ENCODE measurements around the gene SRBD1. TPM values are rescaled to one million over a fixed set of nuclear protein-coding genes. Genes with fewer than 3 reads are reported as not detected.

The SRBD1 gene
- total and polyA plus RNA-seq, 2 of the 8 experiments (the other 6 are each of a cell fraction or from before 2014, with no cell fraction given): 4.6 to 20.0 TPM

DNA sequence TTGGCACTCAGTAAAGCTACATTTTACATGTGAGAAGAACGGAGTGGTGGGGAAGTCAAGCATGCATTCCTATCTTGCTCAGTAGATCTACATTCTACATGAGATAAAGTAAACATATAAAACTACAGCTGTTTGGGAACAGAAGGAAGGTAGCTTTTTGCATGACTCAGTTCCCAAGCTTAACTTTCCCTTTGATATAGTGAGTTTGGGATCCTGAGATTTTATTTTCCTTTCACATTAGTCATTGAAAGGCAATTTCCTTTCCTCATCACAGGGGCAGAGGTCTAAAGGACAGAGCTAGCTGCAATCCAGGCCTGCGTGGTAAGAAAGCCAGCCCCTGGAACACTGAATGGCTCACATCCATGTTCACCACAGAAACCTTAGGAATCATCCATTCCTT, 257.2 kb downstream of the SRBD1 start:
- no peaks in the 10 kb centered on the region for H3K79me2 ChIP-seq (ENCODE audit: control insufficient read depth in 1 of 2, insufficient read depth in 2 of 2, low read length in 2 of 2)
- WGBS, 2 experiments (ENCODE audit: extremely low coverage in 1 of 2, insufficient coverage in 1 of 2, insufficient read length in 1 of 2, insufficient replicate concordance in 2 of 2, low coverage in 1 of 2, low lambda C conversion rate in 2 of 2, missing lambda C conversion rate in 1 of 2): 82% methylated on average over 2 of the region's 2 CpGs; no CpG with 5 or more reads in 1 of the 2 experiments
- FAIRE-seq (no peak), DNase-seq (ENCODE audit: low read depth in 1 of 2, low spot score in 2 of 2) (no peak)
- H2BK20ac ChIP-seq (ENCODE audit: low read length): no peak overlapping the region
- H2BK5ac ChIP-seq (ENCODE audit: low read depth, low read length): no peak overlapping the region
- H4K20me1 ChIP-seq (replicated peaks in 1 of 2; ENCODE audit: control insufficient read depth in 1 of 2, insufficient read depth in 2 of 2, low read length in 2 of 2): no peaks in the 10 kb centered on the region
- no peak overlapping the region for H3K4ac ChIP-seq (replicated peaks; ENCODE audit: insufficient read length, low read depth, low read length)
- no peak overlapping the region for H3K9ac ChIP-seq (replicated peaks in 1 of 4; ENCODE audit: extremely low read depth in 1 of 4, low read depth in 3 of 4, low read length in 3 of 4)
- H2BK12ac ChIP-seq (ENCODE audit: low read depth, low read length): no peak overlapping the region
- no peak overlapping the region for H3K4me3 ChIP-seq (ENCODE audit: extremely low read depth in 1 of 4, insufficient read depth in 2 of 4, low read depth in 3 of 4, low read length in 4 of 4)
- H2AK5ac ChIP-seq (ENCODE audit: low read depth, low read length): no peak overlapping the region
- no peak overlapping the region for H2BK15ac ChIP-seq (ENCODE audit: low read length)
- H2BK120ac ChIP-seq (replicated peaks; ENCODE audit: low read depth, low read length): no peak overlapping the region
- no peak overlapping the region for H2AFZ ChIP-seq (ENCODE audit: low read length)
- no peak overlapping the region for H3K56ac ChIP-seq (replicated peaks; ENCODE audit: insufficient read length, low read depth, low read length)
- no peak overlapping the region for H3K18ac ChIP-seq (ENCODE audit: extremely low read depth, low read length)
- no peaks in the 10 kb centered on the region for H3K36me3 ChIP-seq (ENCODE audit: control insufficient read depth in 2 of 4, insufficient read depth in 4 of 4, low read length in 3 of 4)
- no peak overlapping the region for H4K91ac ChIP-seq (replicated peaks; ENCODE audit: insufficient read length, low read length)
- no peaks in the 10 kb centered on the region for H3K27me3 ChIP-seq (replicated peaks in 1 of 4; ENCODE audit: control insufficient read depth in 3 of 4, extremely low read depth in 1 of 4, insufficient read depth in 3 of 4, low read length in 3 of 4)
- no peak overlapping the region for H3K4me2 ChIP-seq (ENCODE audit: insufficient read depth in 1 of 2, low read depth in 2 of 2, low read length in 2 of 2)
- CTCF ChIA-PET (ENCODE audit: partially characterized antibody): interaction anchor here (0.6 kb wide), 1 partner anchor 40 kb away, joined by 3 read pairs; no protein-coding TSS in a partner anchor
- POLR2A ChIA-PET (ENCODE audit: partially characterized antibody): no interaction called here
- H3K23ac ChIP-seq (ENCODE audit: insufficient read length): no peak overlapping the region
- no peaks in the 10 kb centered on the region for H3K9me3 ChIP-seq (ENCODE audit: insufficient read depth in 2 of 2, low read depth in 1 of 2, low read length in 1 of 2)
- no peak overlapping the region for H3K14ac ChIP-seq (ENCODE audit: insufficient read length)
- no peak overlapping the region for H4K5ac ChIP-seq (ENCODE audit: insufficient read length, low read depth, low read length)
- H3K27ac ChIP-seq (ENCODE audit: low read depth, low read length): no peak overlapping the region
- no peaks in the 10 kb centered on the region for H3K79me1 ChIP-seq (ENCODE audit: low read depth, low read length)
- H3K4me1 ChIP-seq (replicated peaks in 1 of 4; ENCODE audit: control insufficient read depth in 3 of 4, insufficient read depth in 4 of 4, low read length in 3 of 4): no peaks in the 10 kb centered on the region
- H3K23me2 ChIP-seq (ENCODE audit: low read depth, low read length): no peaks in the 10 kb centered on the region
- no peak overlapping the region for H4K8ac ChIP-seq (ENCODE audit: extremely low read depth, insufficient read depth, low read length)
- TF ChIP-seq, protein P1, sequence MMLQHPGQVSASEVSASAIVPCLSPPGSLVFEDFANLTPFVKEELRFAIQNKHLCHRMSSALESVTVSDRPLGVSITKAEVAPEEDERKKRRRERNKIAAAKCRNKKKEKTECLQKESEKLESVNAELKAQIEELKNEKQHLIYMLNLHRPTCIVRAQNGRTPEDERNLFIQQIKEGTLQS (IDR thresholded peaks at IDR 0.05; ENCODE audit: insufficient read depth, low read depth, low read length): no peak
- TF ChIP-seq GTF2F1 (IDR thresholded peaks at IDR 0.05; ENCODE audit: borderline replicate concordance, low read depth, low read length) (no peak), BCL11A (IDR thresholded peaks at IDR 0.05; ENCODE audit: low read depth in 2 of 2, low read length in 2 of 2) (no peak), CHD1 (IDR thresholded peaks at IDR 0.05; ENCODE audit: low read depth, low read length) (no peak), CHD2 (IDR thresholded peaks at IDR 0.05; ENCODE audit: low read length) (no peak), SP2 (IDR thresholded peaks at IDR 0.05; ENCODE audit: low read length) (no peak), TAF7 (optimal IDR thresholded peaks at IDR 0.05; ENCODE audit: borderline replicate concordance, low read depth, low read length) (no peak), HDAC2 (IDR thresholded peaks at IDR 0.05; ENCODE audit: borderline replicate concordance in 1 of 2, low read depth in 2 of 2, low read length in 2 of 2) (no peak), KDM5A (IDR thresholded peaks at IDR 0.05; ENCODE audit: low read length) (no peak)
- TF ChIP-seq, protein P2, sequence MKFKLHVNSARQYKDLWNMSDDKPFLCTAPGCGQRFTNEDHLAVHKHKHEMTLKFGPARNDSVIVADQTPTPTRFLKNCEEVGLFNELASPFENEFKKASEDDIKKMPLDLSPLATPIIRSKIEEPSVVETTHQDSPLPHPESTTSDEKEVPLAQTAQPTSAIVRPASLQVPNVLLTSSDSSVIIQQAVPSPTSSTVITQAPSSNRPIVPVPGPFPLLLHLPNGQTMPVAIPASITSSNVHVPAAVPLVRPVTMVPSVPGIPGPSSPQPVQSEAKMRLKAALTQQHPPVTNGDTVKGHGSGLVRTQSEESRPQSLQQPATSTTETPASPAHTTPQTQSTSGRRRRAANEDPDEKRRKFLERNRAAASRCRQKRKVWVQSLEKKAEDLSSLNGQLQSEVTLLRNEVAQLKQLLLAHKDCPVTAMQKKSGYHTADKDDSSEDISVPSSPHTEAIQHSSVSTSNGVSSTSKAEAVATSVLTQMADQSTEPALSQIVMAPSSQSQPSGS (IDR thresholded peaks at IDR 0.05; ENCODE audit: low read length): no peak
- TF ChIP-seq, protein P3, sequence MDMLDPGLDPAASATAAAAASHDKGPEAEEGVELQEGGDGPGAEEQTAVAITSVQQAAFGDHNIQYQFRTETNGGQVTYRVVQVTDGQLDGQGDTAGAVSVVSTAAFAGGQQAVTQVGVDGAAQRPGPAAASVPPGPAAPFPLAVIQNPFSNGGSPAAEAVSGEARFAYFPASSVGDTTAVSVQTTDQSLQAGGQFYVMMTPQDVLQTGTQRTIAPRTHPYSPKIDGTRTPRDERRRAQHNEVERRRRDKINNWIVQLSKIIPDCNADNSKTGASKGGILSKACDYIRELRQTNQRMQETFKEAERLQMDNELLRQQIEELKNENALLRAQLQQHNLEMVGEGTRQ (IDR thresholded peaks at IDR 0.05; ENCODE audit: low read length): no peak

All from H1 (cell line).